Lower lobe of right lung (tissue), 2 donors: ENCODE results near the gene PTPRE. TPM values are rescaled to one million over a fixed set of nuclear protein-coding genes. Genes with fewer than 3 reads are reported as not detected.

Experiments used
- ATAC-seq, 2 donors: fragments of 200-7000 bp; cut with Tn5 transposase; one replicate each; pipeline ENCODE4 v1.9.1; 2020 to 2022; ENCODE audit warnings: mild to moderate bottlenecking in 2 of 2, moderate library complexity in 2 of 2
- DNase-seq: peaks from one replicate; pipeline ENCODE4 v3.0.0-alpha.2; 2020
- H3K27ac ChIP-seq: fragments of 200-600 bp; one replicate; pipeline ENCODE4 v1.8.0; 2022
- H3K27me3 ChIP-seq: fragments of 200-600 bp; one replicate; pipeline ENCODE4 v1.8.0; 2022; ENCODE audit warnings: low read depth
- H3K36me3 ChIP-seq: fragments of 200-600 bp; one replicate; pipeline ENCODE4 v1.8.0; 2022; ENCODE audit warnings: mild to moderate bottlenecking
- H3K4me1 ChIP-seq: fragments of 200-600 bp; one replicate; pipeline ENCODE4 v1.8.0; 2022
- H3K4me3 ChIP-seq: fragments of 200-600 bp; one replicate; pipeline ENCODE4 v1.8.0; 2022; ENCODE audit warnings: mild to moderate bottlenecking
- H3K9me3 ChIP-seq: fragments of 200-600 bp; one replicate; pipeline ENCODE4 v1.8.0; 2022
- intact Hi-C: fragments of 100-400 bp; cut with DNase I; formaldehyde crosslinking; loops from one replicate; pipeline ENCODE4 v1.11.0; 2022
- total RNA-seq: library from RNA; stranded (reverse); fragmentation: NEBNext Ultra II Directional; extraction: Animal tissue kit (Norgen Biotek cat#: 25700); gene quantifications from one replicate; pipeline ENCODE4 v1.2.1, GENCODE V29; 2021
- TF ChIP-seq, protein P1 (sequence below): fragments of 200-600 bp; IDR thresholded peaks from one replicate; pipeline ENCODE4 v1.8.0; 2022; ENCODE audit warnings: antibody characterized with exemption, mild to moderate bottlenecking
- donor health status: DM: no; HTN: yes; CAD: no; lungs with severe emphysema.

The PTPRE gene
- total RNA-seq, 1 donor from 2014 or later = 60.5 TPM

DNA sequence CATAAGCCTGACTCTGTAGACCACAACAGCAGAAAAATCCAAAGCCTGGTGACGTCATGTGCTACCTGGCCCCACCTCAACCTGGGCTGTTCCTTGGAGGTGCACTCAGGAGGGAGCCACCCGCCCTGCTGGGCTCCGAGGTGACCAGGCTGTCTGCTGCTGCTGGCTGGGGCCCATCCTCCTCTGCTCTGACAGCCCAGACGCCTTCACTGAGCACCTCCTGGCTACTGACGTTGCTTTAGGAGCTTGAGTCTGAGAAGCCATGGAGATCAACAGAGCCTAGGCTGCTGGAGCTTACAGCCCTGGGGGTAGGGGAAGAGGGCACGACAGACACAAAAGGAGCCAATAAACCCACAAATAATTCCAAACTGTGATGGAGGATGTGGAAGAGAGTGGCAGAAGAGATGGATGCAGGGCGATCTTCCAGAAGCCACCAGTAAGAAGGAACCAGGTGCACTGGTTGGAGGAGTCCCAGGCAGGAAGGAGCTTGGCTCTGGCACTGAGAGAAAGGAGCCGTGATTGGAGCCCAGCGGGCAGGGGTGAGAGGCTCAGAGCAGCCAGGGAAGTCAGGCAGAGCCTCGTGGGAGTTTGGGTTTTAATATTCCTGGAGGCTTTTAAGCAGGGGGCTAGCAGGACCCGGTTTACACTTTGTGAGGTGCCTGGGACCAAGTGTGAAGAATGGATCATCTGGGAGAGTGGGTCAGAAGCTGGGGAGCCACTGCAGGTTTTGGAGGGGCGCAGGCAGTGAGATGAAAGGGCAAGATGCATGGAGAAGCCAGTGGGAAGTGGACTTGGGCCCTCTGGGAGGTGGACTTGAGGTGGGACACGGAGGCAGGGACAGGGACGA, 1.7 kb upstream of the PTPRE start:
- intact Hi-C loops = loop anchor here (5.0 kb wide), 1 partner anchor 107 kb away; no protein-coding TSS in a partner anchor
- no peak for ATAC-seq
- Histone ChIP-seq H3K9me3 (no peaks in the 10 kb centered on the region), H3K27me3 (peaks cover 4% of the 10 kb centered on the region), H3K27ac (no peak overlapping the region), H3K4me1 (peaks cover 26% of the 10 kb centered on the region), H3K4me3 (no peak overlapping the region), H3K36me3 (no peaks in the 10 kb centered on the region)
- TF ChIP-seq, protein P1, sequence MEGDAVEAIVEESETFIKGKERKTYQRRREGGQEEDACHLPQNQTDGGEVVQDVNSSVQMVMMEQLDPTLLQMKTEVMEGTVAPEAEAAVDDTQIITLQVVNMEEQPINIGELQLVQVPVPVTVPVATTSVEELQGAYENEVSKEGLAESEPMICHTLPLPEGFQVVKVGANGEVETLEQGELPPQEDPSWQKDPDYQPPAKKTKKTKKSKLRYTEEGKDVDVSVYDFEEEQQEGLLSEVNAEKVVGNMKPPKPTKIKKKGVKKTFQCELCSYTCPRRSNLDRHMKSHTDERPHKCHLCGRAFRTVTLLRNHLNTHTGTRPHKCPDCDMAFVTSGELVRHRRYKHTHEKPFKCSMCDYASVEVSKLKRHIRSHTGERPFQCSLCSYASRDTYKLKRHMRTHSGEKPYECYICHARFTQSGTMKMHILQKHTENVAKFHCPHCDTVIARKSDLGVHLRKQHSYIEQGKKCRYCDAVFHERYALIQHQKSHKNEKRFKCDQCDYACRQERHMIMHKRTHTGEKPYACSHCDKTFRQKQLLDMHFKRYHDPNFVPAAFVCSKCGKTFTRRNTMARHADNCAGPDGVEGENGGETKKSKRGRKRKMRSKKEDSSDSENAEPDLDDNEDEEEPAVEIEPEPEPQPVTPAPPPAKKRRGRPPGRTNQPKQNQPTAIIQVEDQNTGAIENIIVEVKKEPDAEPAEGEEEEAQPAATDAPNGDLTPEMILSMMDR = no peak
- DNase-seq = peak; percentile 36

DNA sequence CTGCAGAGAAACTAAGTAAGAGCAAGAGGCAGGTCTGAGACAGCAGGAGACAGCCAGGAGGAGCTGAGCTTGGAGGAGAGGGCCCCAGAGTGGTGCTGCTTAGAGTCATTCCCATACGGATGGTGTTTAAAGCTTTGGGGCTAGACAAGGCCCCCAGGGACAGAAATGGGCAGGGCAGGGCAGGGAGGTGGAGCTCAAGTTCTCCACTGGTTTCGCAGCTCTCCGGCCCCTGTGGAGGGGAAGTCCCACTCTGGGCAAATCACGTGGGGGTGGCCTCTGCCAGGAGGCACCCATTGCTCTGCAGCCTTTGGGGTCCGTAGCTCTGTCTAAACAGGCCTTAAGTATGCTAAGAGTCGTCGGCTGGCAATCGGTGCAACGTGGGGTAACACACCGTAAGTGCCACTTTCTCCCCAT, 1.0 kb upstream of the PTPRE start:
- no peaks in the 10 kb centered on the region for H3K36me3 ChIP-seq
- peak; percentile 54 for DNase-seq
- no peak overlapping the region for H3K27ac ChIP-seq
- intact Hi-C loops = loop anchor here (5.0 kb wide), 1 partner anchor 106 kb away; no protein-coding TSS in a partner anchor
- ATAC-seq = no peak
- TF ChIP-seq, protein P1 = no peak
- H3K27me3 ChIP-seq = peaks cover 4% of the 10 kb centered on the region
- no peak overlapping the region for H3K4me3 ChIP-seq
- no peaks in the 10 kb centered on the region for H3K9me3 ChIP-seq
- peaks cover 26% of the 10 kb centered on the region for H3K4me1 ChIP-seq

DNA sequence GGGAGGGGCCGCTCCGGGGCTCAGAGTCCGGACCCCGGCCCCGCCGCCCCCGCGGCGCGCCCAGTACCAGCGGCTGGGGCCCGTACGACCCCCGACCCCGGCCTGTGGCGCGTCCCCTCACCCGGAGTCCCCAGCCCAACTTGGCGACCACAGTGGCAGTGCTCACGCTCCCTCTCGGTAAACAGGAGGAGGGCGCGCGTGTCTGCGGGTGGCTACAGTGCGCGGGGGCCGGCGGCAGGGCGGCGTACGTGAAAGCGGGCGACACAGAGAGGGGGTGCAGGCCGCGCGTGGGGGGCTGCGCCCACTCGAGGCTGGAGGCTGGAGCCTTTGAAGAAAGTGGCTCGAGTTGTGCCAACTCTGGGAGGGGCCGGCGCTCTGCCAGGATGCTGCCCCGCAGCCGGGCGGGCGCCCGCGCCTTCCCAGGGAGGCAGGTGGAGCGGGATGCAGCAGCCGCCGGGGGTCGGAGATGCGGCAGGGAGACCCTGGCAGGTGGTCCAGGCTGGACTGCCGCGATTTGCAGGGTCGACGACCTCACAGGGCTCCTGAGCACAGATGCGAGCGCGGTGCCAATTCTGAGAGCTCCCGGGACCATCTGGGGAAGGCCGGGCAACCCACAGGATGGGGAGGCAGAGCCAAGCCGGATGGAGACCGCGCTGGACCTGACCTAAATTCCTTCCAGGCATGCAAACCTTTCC, 655 bp downstream of the PTPRE start:
- Histone ChIP-seq H3K4me3 (peak overlapping the region; percentile 75), H3K4me1 (peaks cover 26% of the 10 kb centered on the region), H3K9me3 (no peaks in the 10 kb centered on the region), H3K27ac (peak overlapping the region; percentile 87), H3K27me3 (peaks cover 4% of the 10 kb centered on the region), H3K36me3 (no peaks in the 10 kb centered on the region)
- DNase-seq (peak; percentile 68), ATAC-seq (peak; percentile 36 to 50)
- TF ChIP-seq, protein P1 = no peak
- intact Hi-C loops = loop anchor here (5.0 kb wide), 1 partner anchor 105 kb away; no protein-coding TSS in a partner anchor

DNA sequence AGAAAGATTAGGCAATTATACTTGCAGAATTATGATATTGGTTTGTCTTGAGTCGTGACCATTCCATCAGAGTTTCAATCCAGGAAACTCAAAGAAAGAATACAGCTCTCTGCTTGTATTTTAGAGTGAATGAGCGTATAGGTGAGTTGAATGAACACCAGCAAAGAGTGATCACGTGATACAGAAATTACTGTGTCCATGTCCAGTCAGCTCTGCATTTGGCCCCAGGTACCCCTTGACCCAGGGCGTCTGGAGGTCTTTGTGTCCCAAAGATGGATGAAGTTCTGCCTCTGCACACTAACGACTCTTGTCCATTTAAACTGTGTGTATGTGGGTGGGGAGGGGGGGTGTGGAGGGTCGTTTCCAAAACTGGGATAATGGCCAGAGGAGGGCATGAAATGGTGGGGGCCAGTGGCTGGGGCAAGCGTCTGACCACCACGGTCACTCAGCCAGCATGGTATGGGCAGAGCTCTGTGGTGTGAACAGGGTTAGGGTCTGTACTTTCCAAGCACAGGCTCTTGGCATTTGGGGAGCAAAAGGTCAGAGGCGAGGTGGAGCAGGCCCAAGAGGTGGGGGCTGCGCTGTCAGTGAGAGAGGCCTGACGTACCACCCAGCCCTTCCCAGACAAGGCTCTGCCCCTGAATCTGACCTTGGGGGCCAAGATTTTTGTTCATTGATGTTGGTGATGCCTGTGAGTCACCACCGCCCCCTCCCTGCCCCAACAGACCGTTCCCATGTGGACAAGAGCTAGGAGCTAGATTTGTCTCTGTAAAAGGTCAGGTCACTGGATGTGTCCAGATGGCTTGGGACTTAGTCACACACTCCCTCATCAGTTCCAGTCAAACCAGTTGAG, 1.4 kb downstream of the PTPRE start:
- TF ChIP-seq, protein P1 = no peak
- Histone ChIP-seq H3K27me3 (peaks cover 4% of the 10 kb centered on the region), H3K27ac (peak overlapping the region; percentile 36), H3K4me3 (peak overlapping the region; percentile 75), H3K4me1 (peaks cover 26% of the 10 kb centered on the region), H3K9me3 (no peaks in the 10 kb centered on the region), H3K36me3 (no peaks in the 10 kb centered on the region)
- no peak for DNase-seq
- peak in 1 of 2 donors; percentile 51 for ATAC-seq
- intact Hi-C loops = loop anchor here (5.0 kb wide), 1 partner anchor 104 kb away; no protein-coding TSS in a partner anchor

DNA sequence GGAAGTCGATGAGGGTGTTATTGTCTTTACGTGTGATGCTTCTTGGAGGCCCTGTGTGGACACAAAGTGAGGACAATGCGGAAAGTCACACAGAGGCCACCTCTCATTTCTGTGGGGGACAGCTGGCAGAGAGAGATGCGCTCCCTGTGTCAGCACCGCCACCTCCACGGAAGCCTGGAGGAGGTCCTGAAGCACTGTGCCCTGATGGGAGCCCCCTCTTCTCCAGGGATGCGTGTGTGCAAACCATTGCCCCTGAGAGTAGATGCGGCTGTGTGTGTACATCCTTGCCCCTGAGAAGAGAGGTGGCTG, 2.0 kb downstream of the PTPRE start:
- peak overlapping the region; percentile 75 for H3K4me3 ChIP-seq
- H3K4me1 ChIP-seq = peaks cover 26% of the 10 kb centered on the region
- DNase-seq = no peak

More for the DNA sequence above, 2.0 kb downstream of the PTPRE start:
- H3K27ac ChIP-seq = no peak overlapping the region
- intact Hi-C loops = loop anchor here (5.0 kb wide), 1 partner anchor 103 kb away; no protein-coding TSS in a partner anchor
- no peak for ATAC-seq
- TF ChIP-seq, protein P1 = no peak
- no peaks in the 10 kb centered on the region for H3K9me3 ChIP-seq
- H3K36me3 ChIP-seq = no peaks in the 10 kb centered on the region
- H3K27me3 ChIP-seq = peaks cover 4% of the 10 kb centered on the region
